Glutamatergic neuron (in vitro differentiated cells): ENCODE measurements around the gene MERTK. TPM values are rescaled to one million over a fixed set of nuclear protein-coding genes. Genes with fewer than 3 reads are reported as not detected.

Experiments
- DNase-seq: peaks from one replicate; pipeline ENCODE4 v3.0.0; 2022
- H3K27ac Mint-ChIP-seq: one replicate; pipeline ENCODE4 v1.8.0; 2020; ENCODE audit warnings: mild to moderate bottlenecking, mixed read lengths, inconsistent platforms; ENCODE audit not compliant: unreplicated experiment
- H3K27me3 Mint-ChIP-seq: one replicate; pipeline ENCODE4 v1.8.0; 2020; ENCODE audit warnings: mild to moderate bottlenecking, moderate library complexity, mixed read lengths, inconsistent platforms; ENCODE audit not compliant: unreplicated experiment
- H3K36me3 Mint-ChIP-seq: one replicate; pipeline ENCODE4 v1.8.0; 2020; ENCODE audit warnings: mild to moderate bottlenecking, mixed read lengths, inconsistent platforms; ENCODE audit not compliant: unreplicated experiment
- H3K4me1 Mint-ChIP-seq: one replicate; pipeline ENCODE4 v1.8.0; 2020; ENCODE audit warnings: mild to moderate bottlenecking, low read depth, mixed read lengths, inconsistent platforms; ENCODE audit not compliant: unreplicated experiment
- H3K4me3 Mint-ChIP-seq: one replicate; pipeline ENCODE4 v1.8.0; 2020; ENCODE audit warnings: mild to moderate bottlenecking, mixed read lengths, inconsistent platforms; ENCODE audit not compliant: unreplicated experiment
- H3K9me3 Mint-ChIP-seq: one replicate; pipeline ENCODE4 v1.8.0; 2020; ENCODE audit warnings: mild to moderate bottlenecking, moderate library complexity, mixed read lengths, inconsistent platforms; ENCODE audit not compliant: unreplicated experiment
- CTCF ChIP-seq: fragments of 200-600 bp; sonication (generic); IDR thresholded peaks from one replicate; pipeline ENCODE4 v1.5.0; 2021; ENCODE audit not compliant: partially characterized antibody, unreplicated experiment
- total RNA-seq: library from RNA; stranded (reverse); fragmentation: NEBNext Ultra II Directional; extraction: Animal tissue kit (Norgen Biotek cat#: 25700); gene quantifications from one replicate; pipeline ENCODE4 v1.2.1, GENCODE V29; 2021; ENCODE audit not compliant: unreplicated experiment

Gene MERTK
- total RNA-seq, 1 donor from 2014 or later = 2.3 TPM

- no peaks in the 10 kb centered on the region for H3K36me3 Mint-ChIP-seq
- DNase-seq = no peak
- TF ChIP-seq CTCF = no peak
Observed at GRCh38 chr2:112026509-112026908, 128.1 kb downstream of the MERTK start.

DNA sequence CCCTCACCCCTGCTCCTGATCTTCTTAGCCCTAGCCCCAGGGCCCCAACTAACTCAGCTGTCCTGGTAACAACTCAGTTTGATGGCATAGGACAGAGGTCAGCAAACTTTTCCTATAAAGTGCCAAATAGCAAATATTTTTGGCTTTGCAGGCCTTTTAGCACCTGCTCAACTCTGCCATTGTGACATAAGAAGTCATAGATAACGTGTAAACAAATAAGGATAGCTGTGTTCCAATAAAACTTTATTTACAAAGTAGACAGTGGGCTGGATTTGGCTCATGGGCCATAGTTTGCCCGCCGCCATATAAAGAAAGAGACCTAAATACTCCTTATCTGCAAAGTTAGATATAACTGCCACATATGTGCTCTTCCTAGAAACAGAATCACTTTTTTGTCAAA, 129.4 kb downstream of the MERTK start:
- no peaks in the 10 kb centered on the region for H3K9me3 Mint-ChIP-seq
- peaks cover 7% of the 10 kb centered on the region for H3K4me1 Mint-ChIP-seq
- no peaks in the 10 kb centered on the region for H3K27me3 Mint-ChIP-seq
- no peak overlapping the region for H3K27ac Mint-ChIP-seq
- H3K36me3 Mint-ChIP-seq = no peaks in the 10 kb centered on the region
- no peak for DNase-seq
- TF ChIP-seq CTCF = no peak
- no peak overlapping the region for H3K4me3 Mint-ChIP-seq

More at GRCh38 chr2:112026509-112026908, 128.1 kb downstream of the MERTK start:
- Mint-ChIP-seq H3K4me1 (peaks cover under 1% of the 10 kb centered on the region), H3K4me3 (no peak overlapping the region), H3K9me3 (no peaks in the 10 kb centered on the region), H3K27me3 (no peaks in the 10 kb centered on the region), H3K27ac (no peak overlapping the region)

DNA sequence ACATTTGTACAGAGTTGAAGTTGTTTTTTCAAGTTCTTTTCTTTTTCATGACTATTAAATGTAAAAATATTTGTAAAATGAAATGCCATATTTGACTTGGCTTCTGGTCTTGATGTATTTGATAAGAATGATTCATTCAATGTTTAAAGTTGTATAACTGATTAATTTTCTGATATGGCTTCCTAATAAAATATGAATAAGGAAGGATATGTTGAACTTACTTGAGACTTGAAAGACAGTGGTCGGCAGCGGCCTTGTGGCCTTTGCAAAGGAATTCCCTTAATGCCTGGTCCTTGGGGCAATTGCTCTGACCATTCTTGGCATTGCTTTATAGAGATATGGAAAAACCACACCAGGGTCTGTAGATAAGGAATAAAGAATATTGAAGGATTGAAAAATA, 130.8 kb downstream of the MERTK start:
- no peak for TF ChIP-seq CTCF
- Mint-ChIP-seq H3K4me1 (peaks cover 7% of the 10 kb centered on the region), H3K4me3 (no peak overlapping the region), H3K27me3 (no peaks in the 10 kb centered on the region), H3K9me3 (no peaks in the 10 kb centered on the region), H3K27ac (no peak overlapping the region), H3K36me3 (no peaks in the 10 kb centered on the region)
- no peak for DNase-seq

DNA sequence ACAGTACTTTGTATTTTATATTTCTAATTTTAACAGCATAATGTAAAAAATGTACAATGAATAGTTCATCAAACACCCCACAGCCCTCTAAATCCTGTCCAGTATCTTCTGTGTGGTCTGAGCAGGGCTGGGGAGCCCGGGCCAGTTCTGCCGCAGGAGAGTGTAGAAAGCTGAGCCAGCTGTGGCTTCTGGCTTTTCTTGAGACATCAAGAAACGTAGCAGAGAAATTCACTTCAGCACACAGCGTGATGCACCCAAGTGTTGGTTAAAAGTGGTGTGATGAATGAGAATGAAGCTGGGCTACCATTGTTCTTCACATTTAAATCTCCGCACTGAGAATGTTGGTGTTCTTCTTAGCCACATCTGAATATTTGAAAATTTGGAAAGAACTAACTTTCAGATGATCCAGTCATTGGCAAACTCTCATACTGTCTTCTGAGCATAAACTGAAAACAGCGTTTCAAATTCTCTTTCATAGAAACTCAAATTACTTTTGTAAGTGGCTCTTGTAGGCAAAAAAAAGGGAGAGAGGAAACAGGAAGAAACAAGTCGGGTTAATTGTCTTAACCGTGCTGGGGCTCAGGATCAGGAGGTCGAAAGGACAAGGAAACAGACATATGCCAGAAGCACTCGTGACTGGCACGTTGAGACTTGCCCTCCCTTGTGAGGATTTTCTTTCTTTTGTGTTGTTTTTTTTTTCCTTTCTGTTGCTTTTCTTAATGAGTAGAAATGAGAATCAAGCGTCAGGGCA, 133.2 kb downstream of the MERTK start:
- H3K9me3 Mint-ChIP-seq = no peaks in the 10 kb centered on the region
- H3K27ac Mint-ChIP-seq = peak overlapping the region; percentile 64
- peaks cover 4% of the 10 kb centered on the region for H3K36me3 Mint-ChIP-seq
- DNase-seq = no peak
- H3K4me3 Mint-ChIP-seq = no peak overlapping the region
- TF ChIP-seq CTCF = no peak
- peaks cover 7% of the 10 kb centered on the region for H3K4me1 Mint-ChIP-seq
- H3K27me3 Mint-ChIP-seq = peaks cover 4% of the 10 kb centered on the region

DNA sequence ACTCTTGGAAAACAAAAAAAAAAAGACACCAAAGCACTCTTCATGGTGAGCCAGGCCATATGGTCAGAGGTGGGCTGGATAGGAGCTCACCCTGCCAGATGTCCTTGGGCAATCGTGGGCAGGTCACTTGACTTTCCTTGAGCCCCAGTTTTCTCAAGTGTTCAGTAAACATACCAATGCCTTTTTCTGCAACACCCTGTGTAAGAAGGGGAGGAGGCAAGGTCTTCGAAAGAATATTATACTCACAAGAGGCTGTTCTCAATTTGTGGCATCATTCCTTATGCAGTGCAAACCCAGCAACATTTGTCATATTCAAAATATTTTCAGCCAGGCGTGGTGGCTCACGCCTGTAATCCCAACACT, 133.8 kb downstream of the MERTK start:
- H3K4me1 Mint-ChIP-seq = peaks cover 7% of the 10 kb centered on the region
- no peaks in the 10 kb centered on the region for H3K9me3 Mint-ChIP-seq
- H3K36me3 Mint-ChIP-seq = peaks cover 4% of the 10 kb centered on the region
- no peak for TF ChIP-seq CTCF
- no peak overlapping the region for H3K4me3 Mint-ChIP-seq
- H3K27me3 Mint-ChIP-seq = peaks cover 4% of the 10 kb centered on the region
- no peak for DNase-seq
- peak overlapping the region; percentile 64 for H3K27ac Mint-ChIP-seq
